Activated CD8-positive, alpha-beta T cell treated with anti-CD3 and anti-CD28 coated beads, Interleukin-2, amount 10 ng/mL, durations not matched to agents 7 days and 5 days (primary cell): ENCODE results near the gene COG8. TPM values are rescaled to one million over a fixed set of nuclear protein-coding genes. Genes with fewer than 3 reads are reported as not detected.
A peak's percentile ranks its signal among the peaks of the same experiment; 100 is the strongest.

ENCODE experiments used
- ATAC-seq: fragments of 150-1000 bp; cut with Tn5 transposase; one replicate; pipeline ENCODE4 v1.10.0; 2021; ENCODE audit warnings: moderate library complexity
- CTCF ChIA-PET: fragments of 350-600 bp; sonication (Branson Sonifier 250); formaldehyde crosslinking; loops from one replicate; lab custom pipeline; 2021; ENCODE audit warnings: antibody characterized with exemption; lab: Charles Lee
- POLR2A ChIA-PET: fragments of 350-600 bp; sonication (Branson Sonifier 250); formaldehyde crosslinking; loops from one replicate; lab custom pipeline; 2021; ENCODE audit warnings: antibody characterized with exemption; lab: Charles Lee
- DNase-seq: peaks from one replicate; pipeline ENCODE4 v3.0.0-alpha.2; 2020
- H3K27ac Mint-ChIP-seq: one replicate; pipeline ENCODE4 v1.8.0; 2021; ENCODE audit warnings: mild to moderate bottlenecking, mixed read lengths
- H3K27me3 Mint-ChIP-seq: one replicate; pipeline ENCODE4 v1.8.0; 2021; ENCODE audit warnings: low read depth, mixed read lengths
- H3K36me3 Mint-ChIP-seq: one replicate; pipeline ENCODE4 v1.8.0; 2021; ENCODE audit warnings: low read depth, mixed read lengths
- H3K4me1 Mint-ChIP-seq: one replicate; pipeline ENCODE4 v1.8.0; 2021; ENCODE audit warnings: low read depth, mixed read lengths
- H3K4me3 Mint-ChIP-seq: one replicate; pipeline ENCODE4 v1.8.0; 2021; ENCODE audit warnings: mild to moderate bottlenecking, mixed read lengths
- H3K9me3 Mint-ChIP-seq: one replicate; pipeline ENCODE4 v1.8.0; 2022; ENCODE audit warnings: mixed read lengths; ENCODE audit not compliant: insufficient read depth
- total RNA-seq, 2 experiments: library from RNA; stranded (reverse); gene quantifications; one replicate each; pipeline ENCODE4 v1.2.3, GENCODE V29; 2021

Gene COG8
- total RNA-seq, 2 experiments from 2014 or later, result 37.6 to 37.7 TPM

- Mint-ChIP-seq H3K27me3 (no peaks in the 10 kb centered on the region), H3K9me3 (no peaks in the 10 kb centered on the region), H3K27ac (peak overlapping the region; percentile 57), H3K36me3 (peaks cover 36% of the 10 kb centered on the region), H3K4me1 (peaks cover 12% of the 10 kb centered on the region), H3K4me3 (no peak overlapping the region)
- ChIA-PET POLR2A (no interaction called here), CTCF (no interaction called here)
- ATAC-seq, result no peak
- no peak for DNase-seq
Observed at GRCh38 chr16:69345923-69346322, 6.6 kb upstream of the COG8 start.

GRCh38 chr16:69344171-69344570 is 4.8 kb upstream of the COG8 start:
- no peaks in the 10 kb centered on the region for H3K27me3 Mint-ChIP-seq
- ChIA-PET CTCF (interaction anchor here (0.7 kb wide), 1 partner anchor 36 kb away, joined by 3 read pairs; no protein-coding TSS in a partner anchor), POLR2A (no interaction called here)
- H3K9me3 Mint-ChIP-seq, result no peaks in the 10 kb centered on the region
- no peak overlapping the region for H3K4me3 Mint-ChIP-seq
- no peak overlapping the region for H3K27ac Mint-ChIP-seq
- peaks cover 20% of the 10 kb centered on the region for H3K4me1 Mint-ChIP-seq
- DNase-seq (no peak), ATAC-seq (no peak)
- H3K36me3 Mint-ChIP-seq, result peaks cover 45% of the 10 kb centered on the region

GRCh38 chr16:69340095-69340644 is 806 bp upstream of the COG8 start:
- no peak for DNase-seq
- peaks cover 62% of the 10 kb centered on the region for H3K36me3 Mint-ChIP-seq

GRCh38 chr16:69338557-69339288 is 641 bp downstream of the COG8 start:
- Mint-ChIP-seq H3K27ac (peak overlapping the region; percentile 98), H3K27me3 (no peaks in the 10 kb centered on the region), H3K36me3 (peaks cover 71% of the 10 kb centered on the region), H3K4me3 (peak overlapping the region; percentile 98), H3K4me1 (peaks cover 41% of the 10 kb centered on the region), H3K9me3 (no peaks in the 10 kb centered on the region)
- CTCF ChIA-PET, result interaction anchor here (1.0 to 1.6 kb wide), 4 partner anchors 8 to 416 kb away, joined by 3 to 4 read pairs (median 3); partner anchors contain the start of gene NOB1
- POLR2A ChIA-PET, result interaction anchor here (1.3 to 1.4 kb wide), 4 partner anchors 9 to 226 kb away, joined by 3 to 8 read pairs (median 6); partner anchors contain the start of gene PDF
- ATAC-seq (peak; percentile 1), DNase-seq (no peak)

More at GRCh38 chr16:69340095-69340644, 806 bp upstream of the COG8 start:
- ChIA-PET CTCF (interaction anchor here (0.7 to 1.7 kb wide), 9 partner anchors 10 to 201 kb away, joined by 3 to 5 read pairs (median 3); partner anchors contain the start of gene PDF), POLR2A (interaction anchor here (0.6 to 1.3 kb wide), 8 partner anchors 10 to 1745 kb away, joined by 3 to 7 read pairs (median 4); partner anchors contain the start of genes PDF, TMED6 and WWP2)
- peak overlapping the region; percentile 98 for H3K27ac Mint-ChIP-seq
- no peaks in the 10 kb centered on the region for H3K9me3 Mint-ChIP-seq
- peaks cover 41% of the 10 kb centered on the region for H3K4me1 Mint-ChIP-seq
- H3K27me3 Mint-ChIP-seq, result no peaks in the 10 kb centered on the region
- H3K4me3 Mint-ChIP-seq, result peak overlapping the region; percentile 98
- peak; percentile 2 for ATAC-seq

GRCh38 chr16:69334696-69335095 is 4.7 kb downstream of the COG8 start:
- ChIA-PET POLR2A (no interaction called here), CTCF (no interaction called here)
- H3K4me1 Mint-ChIP-seq, result peaks cover 27% of the 10 kb centered on the region
- H3K9me3 Mint-ChIP-seq, result no peaks in the 10 kb centered on the region
- no peaks in the 10 kb centered on the region for H3K27me3 Mint-ChIP-seq
- no peak for ATAC-seq
- no peak overlapping the region for H3K4me3 Mint-ChIP-seq
- no peak for DNase-seq
- peaks cover 61% of the 10 kb centered on the region for H3K36me3 Mint-ChIP-seq
- no peak overlapping the region for H3K27ac Mint-ChIP-seq

GRCh38 chr16:69330286-69331109 is 8.9 kb downstream of the COG8 start, which contains the start of gene PDF:
Gene PDF (minus strand): TSS chr16:69330588. CDS start chr16:69330570, 18 bp downstream.
- DNase-seq (peak; percentile 88), ATAC-seq (peak; percentile 95)
- CTCF ChIA-PET, result interaction anchor here (0.9 to 2.2 kb wide), 6 partner anchors 10 to 180 kb away, joined by 3 to 8 read pairs (median 4); partner anchors contain the start of gene VPS4A
- H3K27ac Mint-ChIP-seq, result peak within 1 kb of the TSS; percentile 85
- H3K9me3 Mint-ChIP-seq, result no peaks in the 10 kb centered on the region
- POLR2A ChIA-PET, result interaction anchor here (1.0 to 2.4 kb wide), 5 partner anchors 8 to 16 kb away, joined by 3 to 8 read pairs (median 3); partner anchors contain the start of genes COG8 and NIP7
- H3K4me1 Mint-ChIP-seq, result peaks cover 38% of the 10 kb centered on the region
- H3K27me3 Mint-ChIP-seq, result no peaks in the 10 kb centered on the region
- H3K36me3 Mint-ChIP-seq, result peaks cover 68% of the 10 kb centered on the region
- peak within 1 kb of the TSS; percentile 84 for H3K4me3 Mint-ChIP-seq

GRCh38 chr16:69329369-69330285 is 9.7 kb downstream of the COG8 start:
- CTCF ChIA-PET, result interaction anchor here (1.3 to 3.3 kb wide), 7 partner anchors 11 to 180 kb away, joined by 3 to 11 read pairs (median 5); partner anchors contain the start of gene VPS4A
- peak; percentile 57 for ATAC-seq
- Mint-ChIP-seq H3K4me3 (peak overlapping the region; percentile 82), H3K27me3 (no peaks in the 10 kb centered on the region), H3K27ac (peak overlapping the region; percentile 68), H3K4me1 (peaks cover 38% of the 10 kb centered on the region), H3K36me3 (peaks cover 66% of the 10 kb centered on the region), H3K9me3 (no peaks in the 10 kb centered on the region)
- POLR2A ChIA-PET, result interaction anchor here (0.6 to 2.4 kb wide), 6 partner anchors 9 to 17 kb away, joined by 3 to 8 read pairs (median 3); partner anchors contain the start of genes COG8 and NIP7
- DNase-seq, result peak; percentile 62

- Mint-ChIP-seq H3K4me3 (peak overlapping the region; percentile 82), H3K27me3 (no peaks in the 10 kb centered on the region), H3K4me1 (peaks cover 38% of the 10 kb centered on the region), H3K36me3 (peaks cover 64% of the 10 kb centered on the region), H3K9me3 (no peaks in the 10 kb centered on the region), H3K27ac (peak overlapping the region; percentile 60)
- no peak for DNase-seq
- POLR2A ChIA-PET, result interaction anchor here (0.5 to 2.4 kb wide), 4 partner anchors 10 to 160 kb away, joined by 3 to 8 read pairs (median 4); partner anchors contain the start of genes COG8 and NIP7
- CTCF ChIA-PET, result interaction anchor here (0.6 to 3.3 kb wide), 6 partner anchors 11 to 179 kb away, joined by 3 to 11 read pairs (median 4); partner anchors contain the start of gene VPS4A
- no peak for ATAC-seq
Observed at GRCh38 chr16:69328854-69329316, 10.5 kb downstream of the COG8 start.

GRCh38 chr16:69327585-69328310 is 11.6 kb downstream of the COG8 start:
- Mint-ChIP-seq H3K9me3 (no peaks in the 10 kb centered on the region), H3K27me3 (no peaks in the 10 kb centered on the region), H3K36me3 (peaks cover 64% of the 10 kb centered on the region), H3K4me3 (peak overlapping the region; percentile 82), H3K4me1 (peaks cover 38% of the 10 kb centered on the region), H3K27ac (no peak overlapping the region)
- POLR2A ChIA-PET, result interaction anchor here (0.6 to 1.8 kb wide), 2 partner anchors 12 to 301 kb away, joined by 4 to 6 read pairs; partner anchors contain the start of gene NIP7
- DNase-seq (no peak), ATAC-seq (no peak)
- CTCF ChIA-PET, result interaction anchor here (1.3 to 3.3 kb wide), 4 partner anchors 8 to 178 kb away, joined by 3 to 11 read pairs (median 6); no protein-coding TSS in a partner anchor
